Activated T-cell treated with anti-CD3 and anti-CD28 coated beads for 48 hours (primary cell): ENCODE results near the gene AKR1C3.

Source experiments
- DNase-seq: peaks from one replicate; pipeline ENCODE4 v3.0.0-alpha.2; 2020; ENCODE audit warnings: low read depth

AKR1C3 gene

DNA sequence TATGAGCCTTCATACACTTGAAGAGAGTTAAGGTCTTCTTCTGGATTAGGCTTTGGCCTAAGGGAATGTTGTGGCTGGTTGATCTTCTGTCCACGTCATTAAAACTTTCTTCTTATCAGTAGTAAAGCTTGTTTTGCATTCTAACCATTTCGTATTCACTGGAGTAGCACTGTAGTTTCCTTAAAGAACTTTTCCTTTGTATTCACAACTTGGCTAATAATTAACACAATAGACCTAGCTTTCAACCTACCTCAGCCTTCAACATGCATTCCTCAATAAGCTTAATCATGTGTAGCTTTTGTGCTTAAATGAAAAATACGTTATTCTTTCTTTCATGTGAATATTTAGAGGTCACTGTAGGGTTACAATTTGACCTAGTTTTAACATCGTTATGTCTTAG, 48.0 kb downstream of the AKR1C3 start:
- no peak for DNase-seq

DNA sequence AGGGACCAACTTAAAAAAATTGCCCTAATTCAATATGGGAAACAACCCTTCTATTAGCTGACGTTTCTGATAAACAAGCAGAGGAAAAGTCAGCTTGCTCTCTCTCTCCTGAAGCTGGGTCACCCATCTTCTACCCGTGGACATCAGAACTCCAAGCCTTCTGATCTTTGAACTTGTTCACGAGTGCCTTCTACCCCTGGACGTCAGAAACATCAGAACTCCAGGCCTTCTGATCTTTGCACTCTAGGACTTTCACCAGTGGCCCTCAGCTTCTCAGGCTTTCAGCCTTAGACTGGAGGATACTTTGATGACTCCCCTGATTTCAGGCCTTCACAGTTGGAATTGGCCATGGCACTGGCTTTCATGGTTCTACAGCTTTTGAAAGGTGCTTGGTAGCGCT, 48.9 kb downstream of the AKR1C3 start:
- no peak for DNase-seq

DNA sequence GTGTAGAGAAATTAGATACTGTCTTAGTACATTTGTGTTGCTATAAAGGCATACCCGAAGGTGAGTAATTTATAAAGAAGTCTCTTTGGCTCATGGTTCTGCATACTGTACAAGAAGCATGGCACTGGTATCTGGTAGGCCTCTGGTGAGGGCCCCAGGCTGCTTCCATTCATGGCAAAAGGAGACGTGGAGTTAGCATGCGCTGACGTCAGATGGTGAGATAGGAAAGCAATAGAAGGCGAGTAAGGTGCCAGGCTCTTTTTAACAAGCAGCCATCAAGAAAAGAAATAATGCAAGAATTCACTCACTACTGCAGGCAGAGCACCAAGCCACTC, 52.7 kb downstream of the AKR1C3 start:
- no peak for DNase-seq

DNA sequence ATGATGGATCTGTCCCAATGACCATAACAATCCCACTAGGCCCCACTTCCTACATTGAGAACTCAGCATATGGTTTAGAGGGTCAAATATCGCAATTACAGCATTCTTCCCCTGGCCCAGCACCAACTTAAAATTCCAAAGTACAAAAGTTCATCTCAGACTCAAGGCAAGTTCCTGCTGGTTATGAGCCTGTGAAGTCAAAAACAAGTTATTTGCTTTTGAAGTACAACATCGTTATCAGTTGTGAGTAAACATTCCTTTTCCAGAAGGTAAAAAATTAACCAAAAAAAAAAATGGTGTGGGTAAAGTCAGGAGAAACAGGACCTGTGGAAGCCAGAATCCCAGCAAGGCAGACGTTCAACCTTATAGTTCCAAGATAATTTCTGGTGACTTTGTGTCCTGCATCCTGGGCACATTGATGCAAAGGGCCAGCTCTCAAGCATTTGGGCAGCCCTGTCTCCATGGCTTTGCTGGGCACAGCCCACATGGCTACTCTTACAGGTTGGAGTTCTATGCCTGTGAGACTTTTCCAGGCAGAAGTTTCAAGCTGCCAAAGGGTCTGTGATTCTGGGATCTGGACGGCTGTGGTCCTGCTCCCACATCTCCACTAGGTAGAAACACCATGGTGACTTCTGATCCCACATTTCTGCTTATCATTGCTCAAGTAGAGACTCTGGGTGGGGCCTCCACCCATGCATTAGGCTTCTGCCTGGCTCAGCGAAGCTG, 53.2 kb downstream of the AKR1C3 start:
- DNase-seq = no peak

DNA sequence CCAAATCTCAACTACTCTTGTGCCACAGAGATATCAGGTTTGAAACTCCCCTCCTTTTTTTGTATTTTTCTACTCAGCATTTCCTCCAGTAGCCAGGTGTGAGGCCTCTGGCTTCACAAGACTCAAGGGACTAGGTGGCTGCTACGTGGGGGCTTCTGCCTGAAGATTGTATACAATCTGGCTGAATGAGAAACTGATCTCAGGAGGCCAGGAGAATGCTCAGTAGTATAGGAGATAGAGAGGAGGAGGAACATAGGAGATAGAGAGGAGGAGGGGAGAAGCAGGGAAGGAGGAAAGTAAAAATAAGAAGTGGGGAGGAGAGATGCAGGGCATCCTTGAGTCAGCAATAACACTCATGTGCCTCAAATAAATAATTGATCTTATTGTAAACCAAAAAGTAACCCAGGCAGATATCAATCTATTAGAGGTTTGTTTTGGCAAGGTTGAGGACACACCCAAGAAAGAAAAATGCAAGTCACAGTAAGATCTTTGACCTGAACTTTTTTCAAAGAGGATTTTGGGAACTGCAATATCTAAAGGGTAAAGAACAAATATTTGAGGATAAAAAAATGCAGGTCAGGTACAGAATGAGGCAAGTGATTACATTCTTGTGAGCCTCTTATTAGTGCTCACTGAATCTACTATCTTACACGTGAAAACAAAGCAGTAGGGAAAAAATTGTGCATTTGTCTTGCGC, 53.9 kb downstream of the AKR1C3 start:
- no peak for DNase-seq

DNA sequence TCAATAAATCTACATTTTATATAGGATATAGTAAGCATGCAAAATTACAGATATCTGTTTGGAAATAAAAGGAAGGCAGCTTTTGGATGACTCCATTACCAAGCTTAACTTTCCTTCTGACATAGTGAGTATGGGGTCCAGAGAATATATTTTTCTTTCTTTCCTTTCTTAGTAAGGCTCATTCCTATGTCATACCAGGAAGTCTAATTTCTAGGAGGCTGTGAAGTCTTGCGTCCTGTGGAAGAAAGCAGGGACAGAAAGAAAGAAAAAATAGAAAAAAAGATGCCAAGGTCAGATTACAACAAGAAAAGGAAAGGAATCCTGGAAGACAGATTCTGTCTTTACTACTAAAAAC, 54.4 kb downstream of the AKR1C3 start:
- DNase-seq = no peak

DNA sequence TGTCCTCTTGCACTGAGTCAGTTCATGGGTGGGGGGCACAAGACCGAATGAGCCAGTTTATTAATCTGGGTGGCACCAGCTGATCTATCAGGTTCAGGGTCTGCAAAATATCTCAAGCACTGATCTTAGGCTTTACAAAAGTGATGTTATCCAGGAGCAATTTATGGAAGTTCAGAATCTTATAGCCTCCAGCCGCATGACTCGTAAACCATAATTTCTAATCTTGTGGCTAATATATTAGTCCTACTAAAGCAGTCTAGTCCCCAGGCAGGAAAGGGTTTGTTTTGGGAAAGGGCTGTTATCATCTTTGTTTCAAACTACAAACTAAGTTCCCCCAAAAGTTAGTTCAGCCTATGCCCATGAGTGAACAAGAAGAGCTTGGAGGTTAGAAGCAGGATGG, 56.9 kb downstream of the AKR1C3 start:
- DNase-seq = no peak

DNA sequence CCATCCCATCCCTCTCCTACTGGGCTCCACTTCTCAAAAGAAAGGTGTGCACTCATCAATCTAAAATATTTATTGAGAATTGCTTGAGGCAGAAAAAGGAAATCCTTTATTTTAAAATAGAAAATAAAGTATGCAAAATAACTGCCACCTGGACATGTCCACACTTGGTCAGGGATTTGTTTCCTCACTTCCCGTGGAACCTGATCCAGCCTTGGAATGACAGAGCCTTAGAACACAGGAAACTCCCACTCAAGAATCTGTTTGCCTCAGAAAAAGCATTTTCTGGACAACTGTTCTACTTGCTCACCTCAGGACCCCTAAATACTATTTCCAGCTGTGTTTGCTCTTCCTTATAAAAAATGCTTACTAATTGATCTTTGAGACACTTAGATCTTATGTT, 61.7 kb downstream of the AKR1C3 start:
- DNase-seq = no peak
